ENCODE results near the gene ZFP64.

- TF ChIP-seq POLR2A (IDR thresholded peaks at IDR 0.05) (no peak), CTCF (IDR thresholded peaks at IDR 0.05) (no peak)
These were observed 62.0 kb downstream of the ZFP64 start for GRCh38 chr20:52129611-52130010.

All from thyroid gland (tissue), 4 donors.